ENCODE results near the gene LRG1.
"Not testable (repeated sequence)": the region's sequence is repeated elsewhere in the genome, so short reads cannot be mapped to it uniquely, and the experiment has no call there.

The LRG1 gene

DNA sequence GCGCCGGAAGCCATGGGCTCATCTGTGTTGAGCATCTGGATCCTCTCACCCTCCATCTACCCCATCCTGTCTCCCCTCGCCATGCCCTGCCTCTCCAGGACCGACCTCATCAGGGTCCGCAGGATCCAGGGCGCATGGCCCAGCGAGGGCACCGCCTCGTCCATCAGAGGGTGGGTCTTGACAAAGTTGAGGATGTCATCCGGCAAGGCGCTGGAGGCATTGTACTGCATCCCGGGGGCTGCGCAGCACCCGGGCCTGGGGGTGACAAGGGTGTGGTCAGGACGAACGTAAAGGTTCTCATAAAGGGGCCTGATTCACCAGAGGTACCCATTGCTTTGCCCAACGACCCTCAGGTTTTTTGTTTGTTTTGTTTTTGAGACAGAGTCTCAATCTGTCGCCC, 10.2 kb upstream of the LRG1 start:
- no peak for DNase-seq

DNA sequence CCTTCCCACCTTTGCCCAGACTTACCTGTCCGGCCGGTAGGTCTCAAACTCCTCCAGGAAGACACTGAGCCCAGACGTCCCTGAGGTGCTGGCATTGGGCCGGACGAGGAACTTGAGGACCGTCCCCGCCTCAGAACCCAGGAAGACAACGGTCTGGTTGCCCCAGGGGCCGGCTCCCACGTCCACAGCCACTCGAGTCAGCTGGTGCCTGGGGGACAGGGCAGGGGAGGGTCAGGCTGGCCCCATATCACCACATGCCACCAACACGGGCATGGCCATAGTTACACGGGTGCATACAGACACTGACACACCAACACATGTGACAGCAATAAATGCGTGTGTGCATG, 8.4 kb upstream of the LRG1 start:
- no peak for DNase-seq

DNA sequence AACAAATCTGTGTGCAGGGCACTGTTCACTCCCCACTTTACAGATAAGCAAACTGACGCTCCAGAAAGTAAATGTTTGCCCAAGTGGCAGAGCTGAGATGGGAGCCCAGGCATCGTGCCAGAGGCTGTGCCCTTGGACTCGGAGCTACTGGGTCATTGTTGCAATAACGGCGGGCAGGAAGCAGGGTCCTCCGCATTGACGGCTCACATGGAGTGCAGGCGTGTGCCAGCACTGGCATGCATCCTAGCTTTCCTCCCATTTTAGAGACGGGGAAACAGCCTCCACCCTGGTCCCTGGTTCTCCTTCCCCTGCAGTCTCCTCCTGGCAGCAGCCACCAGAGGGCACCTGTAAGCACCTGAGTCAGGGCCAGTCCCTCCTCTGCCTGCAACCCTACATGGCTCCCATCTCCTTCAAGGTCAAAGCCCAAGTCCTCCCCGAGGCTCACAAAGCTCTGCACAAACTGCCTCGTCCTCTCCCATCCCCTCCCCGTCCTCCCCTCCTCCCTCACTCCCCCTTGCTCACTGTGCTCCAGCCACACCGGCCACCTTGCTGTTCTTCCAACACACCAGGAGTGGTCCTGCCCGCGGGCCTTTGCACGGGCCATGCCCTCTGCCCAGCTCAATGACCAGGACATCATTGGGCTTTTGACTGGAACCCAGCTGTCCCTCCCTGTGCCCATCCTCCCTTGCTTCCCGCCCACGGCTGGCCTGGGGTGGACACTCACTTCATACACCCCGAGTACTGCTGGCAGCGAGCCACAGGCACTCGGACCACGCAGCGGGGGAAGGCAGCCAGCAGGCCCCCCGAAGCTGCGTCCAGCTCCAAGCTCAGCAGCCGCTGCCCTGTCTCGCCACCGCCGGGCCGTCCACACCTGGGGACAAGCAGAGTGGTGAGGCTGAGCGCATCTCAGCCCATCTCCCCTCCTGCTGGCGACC, 7.7 kb upstream of the LRG1 start:
- DNase-seq = peak; percentile 90

DNA sequence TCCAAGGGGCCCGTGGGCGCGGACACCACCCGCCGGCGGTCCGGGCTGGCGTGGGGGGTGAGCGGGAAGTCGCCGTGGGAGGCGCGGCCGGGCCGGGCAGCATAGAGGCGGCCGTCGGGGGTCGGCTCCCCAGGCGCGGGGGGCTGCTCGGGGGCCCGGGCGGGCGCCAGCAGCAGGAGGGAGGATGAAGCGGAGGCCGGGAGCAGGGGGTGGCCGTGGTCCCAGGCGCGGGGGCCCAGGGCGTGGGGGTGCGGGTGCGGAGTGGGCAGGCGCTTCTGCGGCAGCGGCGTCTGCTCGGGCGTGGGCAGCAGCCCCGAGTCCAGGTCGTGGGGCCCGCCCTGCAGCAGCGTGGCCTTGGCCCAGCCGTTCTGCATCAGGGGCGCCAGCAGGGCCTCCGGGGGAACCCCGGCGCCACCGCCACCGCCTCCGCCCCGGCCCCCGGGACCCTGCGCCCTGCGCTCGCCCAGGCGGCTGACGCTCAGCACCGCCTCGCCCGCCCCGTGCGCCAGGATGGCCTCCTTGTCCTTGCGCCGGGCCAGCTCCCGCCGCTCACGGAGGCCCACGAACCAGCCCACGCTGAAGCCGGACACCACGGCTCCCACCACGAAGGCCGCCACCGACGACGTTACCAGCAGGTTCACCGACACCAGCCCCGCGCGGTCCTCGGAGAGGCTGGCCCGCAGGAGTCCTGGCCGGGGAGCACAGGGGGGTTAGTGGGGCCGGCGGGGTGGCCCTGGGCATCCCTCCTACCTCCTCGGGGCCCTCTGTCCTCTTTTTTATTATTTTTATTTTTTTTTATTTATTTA, 4.2 kb upstream of the LRG1 start:
- no peak for DNase-seq

DNA sequence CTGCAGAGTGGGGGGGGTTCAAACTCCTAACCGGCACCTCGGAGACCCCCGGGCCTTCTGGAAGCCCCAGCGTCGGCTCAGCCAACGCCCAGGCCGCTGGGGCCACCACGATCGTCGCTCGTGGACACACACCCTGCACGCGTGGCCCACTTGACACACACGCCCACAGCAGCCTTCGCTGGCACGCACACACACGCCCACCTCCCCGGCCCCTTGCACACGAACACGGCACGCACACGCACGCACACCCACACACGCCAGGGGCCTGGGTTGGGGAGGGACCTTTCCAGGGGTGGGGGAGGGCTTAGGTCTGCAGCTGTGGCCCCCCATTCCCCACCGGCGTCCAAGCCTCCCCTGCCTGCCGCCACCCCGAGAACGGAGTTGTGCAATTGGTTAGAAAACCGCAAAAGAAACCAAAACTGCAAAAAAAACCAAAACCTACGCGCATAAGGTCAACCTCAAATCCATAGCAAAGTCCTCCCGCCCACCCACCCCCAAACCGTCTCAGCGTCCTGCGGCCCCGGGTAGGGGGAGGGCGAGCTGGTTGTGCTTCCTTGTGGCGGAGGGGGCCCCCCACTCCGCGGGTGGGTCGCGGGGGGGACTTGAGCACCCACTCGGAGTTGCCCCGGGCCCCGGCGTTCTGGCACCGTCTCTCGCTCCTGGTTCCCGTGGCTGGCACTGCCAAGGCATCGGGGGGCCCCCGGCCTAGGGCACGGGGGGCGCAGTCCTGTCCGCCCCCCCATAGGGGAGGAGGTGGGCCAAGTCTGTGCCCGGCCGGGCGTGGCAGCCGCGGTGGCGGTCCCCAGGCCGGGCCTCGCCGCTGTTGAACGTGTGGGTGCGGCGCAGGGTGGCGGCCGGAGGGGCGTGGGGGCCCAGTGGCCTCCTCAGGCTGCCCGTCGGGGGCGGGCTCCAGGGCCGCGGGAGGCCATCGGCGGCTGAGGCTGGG, 3.3 kb upstream of the LRG1 start:
- no peak for DNase-seq

DNA sequence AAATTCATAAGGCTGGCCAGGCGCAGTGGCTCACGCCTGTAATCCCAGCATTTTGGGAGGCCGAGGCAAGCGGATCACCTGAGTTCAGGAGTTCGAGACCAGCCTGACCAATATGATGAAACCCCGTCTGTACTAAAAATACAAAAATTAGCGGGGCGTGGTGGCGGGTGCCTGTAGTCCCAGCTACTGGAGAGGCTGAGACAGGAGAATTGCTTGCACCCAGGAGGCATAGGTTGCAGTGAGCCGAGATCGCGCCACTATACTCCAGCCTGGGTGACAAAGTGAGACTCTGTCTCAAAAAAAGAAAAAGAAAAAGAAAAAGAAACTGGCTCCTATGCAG, 1.9 kb upstream of the LRG1 start:
- DNase-seq = not testable (repeated sequence)

DNA sequence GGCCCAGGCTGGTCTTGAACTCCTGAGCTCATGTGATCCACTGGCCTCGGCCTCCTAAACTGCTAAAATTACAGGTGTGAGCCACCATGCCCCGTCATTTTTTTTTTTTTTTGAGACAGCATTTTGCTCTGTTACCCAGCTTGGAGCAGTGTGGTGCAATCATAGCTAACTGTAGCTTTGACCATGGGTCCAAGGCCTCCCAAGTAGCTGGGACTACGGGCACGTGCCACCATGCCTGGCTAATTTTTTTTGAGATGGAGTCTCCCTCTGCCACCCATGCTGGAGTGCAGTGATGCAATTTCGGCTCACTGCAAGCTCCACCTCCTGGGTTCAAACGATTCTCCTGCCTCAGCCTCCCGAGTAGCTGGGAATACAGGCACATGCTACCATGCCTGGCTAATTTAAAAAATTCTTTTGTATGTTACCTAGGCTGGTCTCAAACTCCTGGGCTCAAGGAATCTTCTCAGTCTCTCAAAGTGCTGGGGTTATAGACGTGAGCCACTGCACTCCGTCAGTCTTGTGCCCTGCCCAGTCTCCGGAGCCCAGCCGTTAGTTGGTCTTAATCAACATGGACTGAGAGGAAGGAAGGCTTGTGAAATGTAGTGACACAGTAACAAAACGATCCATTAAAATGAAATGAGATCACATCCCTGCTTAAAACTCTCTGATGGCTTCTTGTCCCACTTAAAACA, 1.4 kb upstream of the LRG1 start:
- DNase-seq = no peak

DNA sequence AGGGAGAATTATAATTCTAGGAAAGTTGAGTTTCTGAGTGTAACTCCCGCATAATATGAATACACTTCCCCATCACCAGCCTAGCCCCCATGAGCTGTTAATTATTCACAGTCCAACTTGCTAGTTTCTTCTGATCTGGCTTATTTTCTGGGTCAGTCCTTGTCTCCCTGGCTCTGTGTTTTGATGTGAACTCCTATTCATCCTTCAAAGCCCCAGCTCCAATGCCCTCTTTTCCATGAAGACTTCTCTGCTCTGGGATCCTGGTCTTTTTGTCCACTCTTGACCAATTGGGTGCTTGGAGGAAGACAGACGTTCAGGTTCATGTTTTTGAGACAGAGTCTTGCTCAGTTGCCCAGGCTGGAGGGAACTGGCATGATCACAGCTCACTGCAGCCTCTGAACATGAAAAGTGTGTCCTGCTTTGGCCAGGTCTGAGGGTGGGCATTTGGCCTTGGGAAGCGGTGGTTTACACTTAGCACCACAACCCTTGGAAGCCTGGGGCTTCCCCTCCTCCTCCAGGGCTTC, 605 bp downstream of the LRG1 start:
- DNase-seq = no peak

DNA sequence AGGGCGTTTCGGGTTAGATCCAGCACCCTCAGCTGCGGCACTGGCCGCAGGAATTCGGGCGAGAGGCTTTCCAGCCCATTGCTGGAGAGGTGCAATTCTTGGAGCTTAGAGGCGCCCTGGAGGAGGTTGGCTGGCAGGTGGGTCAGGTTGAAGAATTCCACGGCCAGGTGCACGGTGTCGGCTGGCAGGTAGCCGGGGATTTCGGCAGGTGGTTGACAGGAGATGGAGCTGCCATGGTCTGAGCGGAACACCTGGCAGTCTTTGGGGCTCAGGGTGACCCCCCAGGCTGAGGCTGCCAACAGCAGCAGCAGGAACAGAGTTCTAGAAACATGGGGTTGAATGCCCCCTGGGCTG, 1.3 kb downstream of the LRG1 start:
- peak; percentile 72 for DNase-seq

DNA sequence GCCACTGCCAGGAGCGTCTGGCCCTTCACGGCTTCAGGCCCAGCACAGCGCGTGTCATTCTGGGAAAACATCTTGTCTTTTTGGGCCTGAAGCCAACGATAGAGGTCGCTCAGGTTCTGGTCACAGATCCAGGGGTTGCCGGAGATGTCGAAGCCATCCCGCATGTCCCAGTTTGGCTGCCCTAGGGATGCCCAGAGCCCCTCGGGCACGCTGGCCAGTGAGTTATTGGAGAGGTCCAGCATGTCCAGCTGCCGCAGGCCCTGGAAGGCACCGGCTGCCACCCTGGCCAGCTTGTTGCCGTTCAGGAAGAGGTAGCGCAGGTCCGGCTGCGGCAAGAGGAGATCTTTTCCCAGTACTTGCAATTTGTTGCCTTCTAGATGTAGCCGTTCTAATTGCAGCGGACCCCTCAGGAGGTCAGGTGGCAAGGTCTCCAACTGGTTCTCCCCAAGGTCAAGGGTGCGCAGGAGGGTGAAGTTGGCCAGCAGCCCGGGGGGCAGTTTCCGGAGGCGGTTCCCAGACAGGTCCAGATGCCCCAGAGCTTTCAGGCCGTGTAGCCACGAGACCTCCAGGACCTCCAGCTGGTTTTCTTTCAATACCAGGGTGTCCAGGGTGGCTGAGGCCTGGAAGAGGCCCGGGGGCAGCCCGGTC, 1.8 kb downstream of the LRG1 start:
- DNase-seq = peak; percentile 59

DNA sequence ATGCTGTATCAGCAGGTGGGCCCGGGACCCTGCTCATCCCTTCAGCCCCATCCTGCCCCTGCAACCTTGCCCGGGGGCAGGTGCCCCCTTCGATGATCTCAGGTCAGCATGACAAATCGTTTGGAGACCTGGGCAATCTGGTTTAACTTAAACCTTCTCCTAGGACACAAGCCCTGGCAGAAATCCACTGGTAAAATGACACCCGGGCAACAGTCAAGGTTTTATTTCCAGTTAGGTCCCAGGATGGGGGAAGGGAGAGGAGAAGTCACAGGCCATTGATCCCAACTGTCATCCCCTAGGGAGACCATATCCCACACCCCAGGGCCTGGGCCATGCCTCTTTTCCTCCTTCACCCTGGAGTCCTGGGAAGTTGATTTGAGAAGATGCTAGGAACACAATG, 3.0 kb downstream of the LRG1 start:
- peak; percentile 58 for DNase-seq

DNA sequence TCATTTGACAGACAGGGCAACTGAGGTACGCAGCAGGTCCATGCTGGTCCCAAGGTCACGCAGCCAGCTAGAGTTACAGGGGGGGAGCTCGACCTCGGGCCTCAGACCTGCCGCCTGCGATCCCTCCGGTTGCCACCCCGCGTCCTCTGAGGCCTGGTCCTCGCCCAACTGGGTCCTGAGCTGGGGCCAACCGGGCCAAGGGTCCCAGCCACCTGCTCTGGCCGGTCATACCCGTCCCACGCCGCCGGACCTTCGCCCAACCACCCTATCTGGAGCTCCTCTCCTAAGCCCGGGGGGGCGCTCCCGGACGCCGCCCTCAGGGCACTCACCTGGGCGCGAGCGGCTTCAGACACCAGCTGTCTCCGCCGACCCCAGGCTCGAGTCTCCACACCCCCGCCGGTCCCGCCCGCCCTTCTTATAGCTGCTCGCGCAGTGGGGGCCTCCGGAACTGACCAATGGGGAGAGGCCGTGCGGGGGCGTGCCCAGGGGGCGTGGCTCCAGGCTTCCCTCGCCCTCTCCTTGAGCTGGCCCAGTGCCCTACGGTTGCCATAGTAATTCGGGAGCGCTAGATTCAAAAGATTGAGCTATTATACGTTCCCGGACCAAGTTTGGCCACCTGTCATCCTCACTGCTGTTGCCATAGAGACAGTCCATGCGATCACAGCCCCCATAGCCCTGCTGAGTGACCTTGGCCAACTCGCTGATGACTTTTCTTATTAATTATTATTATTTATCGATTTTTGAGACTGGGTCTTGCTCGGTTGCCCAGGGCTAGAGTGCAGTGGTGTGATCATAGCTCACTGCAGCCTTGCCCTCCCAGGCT, 4.8 kb downstream of the LRG1 start, which contains the start of gene PLIN5:
Gene PLIN5 (minus strand): TSS at position 389 of the 823 bp plus-strand sequence. CDS start 1,150 bp downstream, outside the sequence.
- peak; percentile 80 for DNase-seq

DNA sequence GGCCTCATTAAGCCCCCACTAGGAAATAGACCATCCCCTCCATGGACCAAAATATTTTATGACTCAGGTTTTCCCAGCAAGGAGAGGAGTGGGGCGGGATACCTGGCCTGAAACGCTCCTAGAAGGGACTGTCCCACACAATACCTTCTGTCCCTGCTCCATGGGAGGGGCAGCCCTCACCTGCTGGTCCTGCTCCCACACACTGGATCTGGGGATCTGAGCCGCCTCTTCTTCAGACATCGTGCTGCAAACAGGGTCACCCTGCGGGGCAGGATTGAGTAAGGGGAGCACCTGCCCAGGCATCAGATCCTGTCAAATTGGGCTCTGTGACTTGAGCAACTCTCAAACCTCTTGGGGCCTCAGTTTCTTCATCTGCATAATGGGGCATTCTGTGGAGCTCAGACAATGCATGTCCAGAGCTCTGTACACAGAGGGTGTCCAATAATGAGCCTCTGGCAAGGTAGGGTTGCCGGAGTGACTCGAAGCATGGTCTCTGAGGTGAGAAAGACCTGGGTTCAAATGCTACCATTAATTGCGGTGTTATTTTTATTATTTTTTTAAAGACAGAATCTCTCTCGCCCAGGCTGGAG, 5.9 kb downstream of the LRG1 start:
- no peak for DNase-seq

DNA sequence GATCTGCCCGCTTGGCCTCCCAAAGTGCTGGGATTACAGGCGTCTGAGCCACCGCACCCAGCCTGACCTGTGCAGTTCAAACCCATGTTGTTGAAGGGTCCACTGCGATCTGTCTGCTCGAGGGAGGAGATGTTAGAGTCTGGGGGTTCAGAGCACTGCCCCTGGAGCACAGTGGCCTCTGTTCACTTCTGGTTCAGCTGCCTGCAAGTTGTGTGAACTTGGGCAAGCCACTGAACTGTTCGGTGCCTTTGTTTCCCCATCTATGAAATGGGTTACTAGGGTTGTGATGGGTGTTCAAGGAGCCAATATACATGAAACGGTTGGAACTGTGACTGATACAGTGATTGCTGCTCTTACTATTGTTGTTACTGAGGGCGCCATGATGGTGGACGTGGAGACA, 6.5 kb downstream of the LRG1 start:
- no peak for DNase-seq

DNA sequence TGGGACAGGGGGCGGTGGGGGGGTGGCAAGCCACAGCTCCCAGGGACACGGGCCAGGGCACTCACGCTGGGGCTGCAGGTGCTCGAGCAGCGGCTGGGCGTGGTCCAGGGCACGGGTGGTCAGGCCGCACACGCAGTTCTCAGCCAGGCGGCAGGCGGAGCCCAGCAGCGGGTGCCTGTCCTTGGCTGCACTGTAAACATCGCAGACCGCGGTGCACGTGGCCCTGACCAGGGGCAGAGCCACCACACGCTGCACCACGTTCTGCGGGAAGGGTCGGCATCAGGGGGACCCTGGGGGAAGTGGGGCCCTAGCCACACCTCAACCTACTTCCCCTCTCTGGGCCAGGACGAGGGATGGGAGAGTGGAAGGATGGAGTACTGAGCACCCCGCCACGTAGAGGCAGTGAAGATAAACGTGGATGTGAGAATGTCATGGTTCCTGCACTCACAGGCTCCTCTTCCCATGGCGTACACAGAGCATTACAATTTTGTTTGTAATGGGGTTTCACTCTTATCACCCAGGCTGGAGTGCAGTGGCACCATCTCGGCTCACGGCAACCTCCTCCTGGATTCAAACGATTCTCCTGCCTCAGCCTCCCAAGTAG, 8.2 kb downstream of the LRG1 start:
- DNase-seq = no peak

DNA sequence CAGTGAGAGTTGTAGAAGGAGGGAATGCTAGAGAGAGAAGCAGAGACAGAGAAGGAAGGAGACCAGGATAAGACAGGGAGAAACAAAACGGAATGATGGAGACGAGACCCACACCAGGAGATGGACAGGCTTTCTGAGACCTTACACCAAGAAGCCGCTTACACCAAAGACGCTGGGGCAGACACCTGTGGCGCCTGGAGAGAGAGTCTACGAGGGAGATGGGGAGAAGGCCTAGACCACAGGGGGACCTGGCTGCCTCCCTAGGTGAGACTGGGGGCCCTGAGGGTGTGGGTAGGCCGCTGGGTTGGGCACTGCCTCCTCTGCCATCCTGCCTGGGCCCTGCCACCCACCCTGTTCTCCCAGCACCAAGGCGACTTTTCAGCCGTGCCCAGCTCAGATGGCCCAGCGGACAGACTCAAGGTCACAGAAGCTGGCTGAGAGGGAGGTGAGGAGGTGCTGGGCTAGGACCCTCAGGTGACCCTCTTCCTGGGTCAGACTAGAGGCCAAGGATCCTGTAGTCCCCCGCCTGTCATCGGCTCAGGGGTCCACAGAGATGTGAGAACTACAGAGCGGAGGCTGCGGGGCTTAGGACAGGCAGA, 9.8 kb downstream of the LRG1 start:
- no peak for DNase-seq

DNA sequence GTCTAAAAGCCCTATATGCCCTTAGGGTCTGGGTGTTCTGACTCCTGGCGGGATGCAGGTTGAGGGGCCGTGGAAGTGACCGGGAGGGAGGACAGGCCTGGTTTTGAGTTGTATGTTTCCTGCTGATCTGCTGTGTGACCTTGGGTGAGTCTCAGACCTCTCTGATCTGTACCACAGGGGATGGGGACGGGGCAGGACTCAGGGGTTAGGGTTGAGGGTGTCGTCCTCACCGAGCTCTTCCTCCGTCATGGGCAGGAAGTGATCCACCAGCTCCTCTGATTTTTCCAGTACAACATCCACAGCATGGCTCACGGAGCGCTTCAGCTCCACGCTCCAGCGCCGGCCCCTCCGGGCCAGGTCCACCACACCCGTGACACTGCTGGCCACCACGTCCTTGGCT, 11.0 kb downstream of the LRG1 start:
- DNase-seq = no peak

DNA sequence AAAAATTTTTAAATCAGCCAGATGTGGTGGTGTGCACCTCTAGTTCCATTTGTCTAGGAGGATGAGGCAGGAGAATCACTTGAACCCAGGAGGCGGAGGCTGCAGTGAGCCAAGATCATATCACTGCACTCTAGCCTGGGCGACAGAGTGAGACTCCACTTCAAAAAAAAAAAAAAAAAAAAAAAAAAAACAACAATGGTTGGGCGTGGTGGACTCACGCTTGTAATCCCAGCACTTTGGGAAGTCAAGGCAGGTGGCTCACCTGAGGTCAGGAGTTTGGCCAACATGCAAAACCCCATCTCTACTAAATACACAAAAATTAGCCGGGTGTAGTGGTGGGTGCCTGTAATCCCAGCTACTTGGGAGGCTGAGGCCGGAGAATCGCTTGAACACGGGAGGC, 12.5 kb downstream of the LRG1 start:
- DNase-seq = not testable (repeated sequence)

DNA sequence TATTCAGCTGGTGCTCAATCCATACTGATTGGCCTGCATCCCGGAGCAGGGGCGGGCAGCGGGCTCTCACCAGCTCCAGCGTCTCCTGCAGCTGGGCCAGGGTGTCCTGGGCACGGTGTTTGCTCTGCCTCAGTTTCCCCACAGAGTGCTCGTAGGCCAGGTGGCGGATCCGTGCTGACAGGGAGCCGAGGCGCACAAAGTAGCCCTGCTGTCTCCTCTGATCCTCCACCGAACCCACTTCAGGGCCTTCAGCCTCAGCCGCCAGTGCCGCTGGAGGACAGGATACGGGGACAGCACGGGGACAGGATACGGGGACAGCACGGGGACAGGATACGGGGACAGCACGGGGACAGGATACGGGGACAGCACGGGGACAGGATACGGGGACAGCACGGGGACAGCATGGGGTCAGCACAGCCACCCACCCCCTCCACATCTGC, 14.3 kb downstream of the LRG1 start:
- DNase-seq = no peak
